ENCODE data around the gene OR10Z1. TPM values are rescaled to one million over a fixed set of nuclear protein-coding genes. Genes with fewer than 3 reads are reported as not detected.

The OR10Z1 gene
- total RNA-seq, 4 donors from 2014 or later = not detected

DNA sequence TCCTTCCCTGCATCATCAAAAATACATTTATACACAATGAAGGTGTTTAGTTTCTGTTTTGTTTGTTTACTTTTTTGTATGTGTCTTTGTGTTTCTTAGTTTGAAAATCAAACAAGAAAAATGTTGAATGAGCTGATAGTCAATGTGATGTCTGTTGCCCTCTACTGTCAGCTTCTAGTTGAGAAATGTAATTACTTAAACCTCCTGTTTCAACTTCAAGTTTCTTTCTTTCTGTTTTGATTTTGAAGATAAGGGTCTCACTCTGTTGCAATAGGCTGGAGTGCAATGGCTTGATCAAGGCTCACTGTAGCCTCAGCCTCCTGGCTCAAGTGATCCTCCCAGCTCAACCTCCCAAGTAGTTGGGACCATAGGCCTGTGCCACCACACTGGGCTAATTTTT, 44.0 kb downstream of the OR10Z1 start:
- no peaks in the 10 kb centered on the region for H3K36me3 ChIP-seq
- TF ChIP-seq, protein P1, sequence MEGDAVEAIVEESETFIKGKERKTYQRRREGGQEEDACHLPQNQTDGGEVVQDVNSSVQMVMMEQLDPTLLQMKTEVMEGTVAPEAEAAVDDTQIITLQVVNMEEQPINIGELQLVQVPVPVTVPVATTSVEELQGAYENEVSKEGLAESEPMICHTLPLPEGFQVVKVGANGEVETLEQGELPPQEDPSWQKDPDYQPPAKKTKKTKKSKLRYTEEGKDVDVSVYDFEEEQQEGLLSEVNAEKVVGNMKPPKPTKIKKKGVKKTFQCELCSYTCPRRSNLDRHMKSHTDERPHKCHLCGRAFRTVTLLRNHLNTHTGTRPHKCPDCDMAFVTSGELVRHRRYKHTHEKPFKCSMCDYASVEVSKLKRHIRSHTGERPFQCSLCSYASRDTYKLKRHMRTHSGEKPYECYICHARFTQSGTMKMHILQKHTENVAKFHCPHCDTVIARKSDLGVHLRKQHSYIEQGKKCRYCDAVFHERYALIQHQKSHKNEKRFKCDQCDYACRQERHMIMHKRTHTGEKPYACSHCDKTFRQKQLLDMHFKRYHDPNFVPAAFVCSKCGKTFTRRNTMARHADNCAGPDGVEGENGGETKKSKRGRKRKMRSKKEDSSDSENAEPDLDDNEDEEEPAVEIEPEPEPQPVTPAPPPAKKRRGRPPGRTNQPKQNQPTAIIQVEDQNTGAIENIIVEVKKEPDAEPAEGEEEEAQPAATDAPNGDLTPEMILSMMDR (IDR thresholded peaks at IDR 0.05) = no peak
- TF ChIP-seq POLR2A (IDR thresholded peaks at IDR 0.05) = no peak
- no peaks in the 10 kb centered on the region for H3K9me3 ChIP-seq
- no peak for DNase-seq
- no peak overlapping the region for H3K4me3 ChIP-seq
- H3K27ac ChIP-seq = no peak overlapping the region
- H3K4me1 ChIP-seq = no peaks in the 10 kb centered on the region
- H3K27me3 ChIP-seq = no peaks in the 10 kb centered on the region

DNA sequence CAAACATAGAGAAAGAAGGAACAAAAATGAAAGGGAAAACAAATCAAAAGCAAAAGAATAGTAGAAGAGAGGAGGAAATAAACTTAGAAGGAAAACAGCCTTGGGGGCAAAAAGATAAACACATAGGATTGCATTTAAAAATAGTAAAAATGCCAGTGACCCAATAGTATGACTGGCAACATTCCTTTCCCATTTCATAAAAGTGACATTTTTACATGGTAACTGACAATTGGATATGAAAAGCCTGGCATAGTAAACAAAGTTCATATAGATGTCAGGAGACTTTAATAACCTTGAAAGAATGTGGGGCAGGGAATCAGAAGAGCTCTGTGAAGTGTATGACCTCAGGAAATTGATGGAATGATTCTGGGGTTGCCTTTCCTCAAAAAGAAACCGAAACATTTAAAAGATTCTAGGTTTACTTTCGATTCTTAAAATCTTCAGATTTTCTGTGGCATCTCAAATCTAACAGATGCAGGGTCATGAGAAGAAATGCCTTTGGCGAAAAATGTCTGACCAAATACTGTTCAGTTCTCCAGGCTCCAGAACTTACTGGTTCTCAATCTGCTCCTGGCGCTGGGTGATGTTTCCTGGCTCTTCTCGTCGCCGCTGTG, 47.8 kb downstream of the OR10Z1 start:
- Histone ChIP-seq H3K4me3 (no peak overlapping the region), H3K27ac (no peak overlapping the region), H3K4me1 (no peaks in the 10 kb centered on the region), H3K27me3 (no peaks in the 10 kb centered on the region), H3K9me3 (no peaks in the 10 kb centered on the region), H3K36me3 (no peaks in the 10 kb centered on the region)
- no peak for DNase-seq
- TF ChIP-seq, protein P1 (IDR thresholded peaks at IDR 0.05) = no peak
- TF ChIP-seq POLR2A (IDR thresholded peaks at IDR 0.05) = no peak

- H3K27me3 ChIP-seq = no peaks in the 10 kb centered on the region
- no peak for DNase-seq
- H3K36me3 ChIP-seq = no peaks in the 10 kb centered on the region
- no peaks in the 10 kb centered on the region for H3K4me1 ChIP-seq
- H3K4me3 ChIP-seq = no peak overlapping the region
- H3K27ac ChIP-seq = no peak overlapping the region
- TF ChIP-seq POLR2A (IDR thresholded peaks at IDR 0.05) = no peak
- TF ChIP-seq, protein P1 (IDR thresholded peaks at IDR 0.05) = no peak
- H3K9me3 ChIP-seq = no peaks in the 10 kb centered on the region
These were observed 49.0 kb downstream of the OR10Z1 start for GRCh38 chr1:158654086-158654485.

GRCh38 chr1:158654571-158654970, 49.5 kb downstream of the OR10Z1 start:
- DNase-seq = peak in 1 of 3 donors; percentile 19
- no peaks in the 10 kb centered on the region for H3K9me3 ChIP-seq
- no peak overlapping the region for H3K4me3 ChIP-seq
- H3K27ac ChIP-seq = no peak overlapping the region
- H3K4me1 ChIP-seq = no peaks in the 10 kb centered on the region
- no peaks in the 10 kb centered on the region for H3K36me3 ChIP-seq
- no peaks in the 10 kb centered on the region for H3K27me3 ChIP-seq
- TF ChIP-seq POLR2A (IDR thresholded peaks at IDR 0.05) = no peak
- TF ChIP-seq, protein P1 (IDR thresholded peaks at IDR 0.05) = no peak

Other genes with a start within 250 kb of the OR10Z1 start
- gene OR10T2, start 205.8 kb upstream of the OR10Z1 start, total RNA-seq = not detected
- gene OR10K2, start 179.0 kb upstream of the OR10Z1 start, total RNA-seq = not detected
- not detected for gene OR10K1, start 143.4 kb upstream of the OR10Z1 start, total RNA-seq
- gene OR10R2, start 133.0 kb upstream of the OR10Z1 start, total RNA-seq = not detected
- gene OR6Y1, start 50.9 kb upstream of the OR10Z1 start, total RNA-seq = not detected
- gene OR6P1, start 34.7 kb upstream of the OR10Z1 start, total RNA-seq = not detected
- gene OR10X1, start 25.4 kb upstream of the OR10Z1 start, total RNA-seq = not detected
- not detected for gene SPTA1, start 81.4 kb downstream of the OR10Z1 start, total RNA-seq
- gene OR6K2, start 95.4 kb downstream of the OR10Z1 start, total RNA-seq = not detected
- gene OR6K3, start 115.5 kb downstream of the OR10Z1 start, total RNA-seq = not detected
- not detected for gene OR6K6, start 149.5 kb downstream of the OR10Z1 start, total RNA-seq
- gene OR6N1, start 166.9 kb downstream of the OR10Z1 start, total RNA-seq = not detected
- not detected for gene OR6N2, start 175.9 kb downstream of the OR10Z1 start, total RNA-seq
- gene MNDA, start 226.1 kb downstream of the OR10Z1 start, total RNA-seq = 1 to 10 TPM in 1 of 4 donors, under 1 TPM in 1, not detected in 2; 0.94 to 9.9 TPM

Data from Peyer's patch (tissue), 4 donors.